Central memory CD8-positive, alpha-beta T cell (primary cell): Measurements from ENCODE around the gene ACTN2.

Source experiments
- ATAC-seq: fragments of 150-1000 bp; cut with Tn5 transposase; replicated peaks from 2 replicates; pipeline ENCODE4 v1.10.0; 2022; ENCODE audit warnings: mild to moderate bottlenecking, moderate FRiP score, moderate number of reproducible peaks; ENCODE audit not compliant: poor library complexity, severe bottlenecking; ENCODE audit errors: extremely low read depth
- DNase-seq, 2 donors: peaks; one replicate each; pipeline ENCODE4 v3.0.0; 2021; ENCODE audit warnings: low spot score in 2 of 2
- H3K27ac Mint-ChIP-seq: one replicate; pipeline ENCODE4 v1.8.0; 2022; ENCODE audit warnings: low read depth, mild to moderate bottlenecking, moderate library complexity, mixed read lengths
- H3K27me3 Mint-ChIP-seq: one replicate; pipeline ENCODE4 v1.8.0; 2022; ENCODE audit warnings: mixed read lengths
- H3K36me3 Mint-ChIP-seq: one replicate; pipeline ENCODE4 v1.8.0; 2022; ENCODE audit warnings: mild to moderate bottlenecking, moderate library complexity, mixed read lengths; ENCODE audit not compliant: insufficient read depth
- H3K4me1 Mint-ChIP-seq: one replicate; pipeline ENCODE4 v1.8.0; 2022; ENCODE audit warnings: mixed read lengths
- H3K4me3 Mint-ChIP-seq: one replicate; pipeline ENCODE4 v1.8.0; 2022; ENCODE audit warnings: mild to moderate bottlenecking, moderate library complexity, mixed read lengths
- H3K9me3 Mint-ChIP-seq: one replicate; pipeline ENCODE4 v1.8.0; 2022; ENCODE audit warnings: mixed read lengths

ACTN2 gene

GRCh38 chr1:236800002-236800620 is 113.8 kb downstream of the ACTN2 start:
- H3K9me3 Mint-ChIP-seq = no peaks in the 10 kb centered on the region
- H3K36me3 Mint-ChIP-seq = peaks cover 12% of the 10 kb centered on the region
- no peak for DNase-seq
- no peak overlapping the region for H3K27ac Mint-ChIP-seq
- no peak for ATAC-seq
- peaks cover 62% of the 10 kb centered on the region for H3K4me1 Mint-ChIP-seq
- no peaks in the 10 kb centered on the region for H3K27me3 Mint-ChIP-seq
- no peak overlapping the region for H3K4me3 Mint-ChIP-seq

- no peaks in the 10 kb centered on the region for H3K9me3 Mint-ChIP-seq
- peaks cover 63% of the 10 kb centered on the region for H3K4me1 Mint-ChIP-seq
- H3K4me3 Mint-ChIP-seq = no peak overlapping the region
- DNase-seq = no peak
- no peak for ATAC-seq
- H3K27me3 Mint-ChIP-seq = no peaks in the 10 kb centered on the region
- no peak overlapping the region for H3K27ac Mint-ChIP-seq
- peaks cover 12% of the 10 kb centered on the region for H3K36me3 Mint-ChIP-seq
These were observed 114.3 kb downstream of the ACTN2 start for GRCh38 chr1:236800623-236801022.

DNA sequence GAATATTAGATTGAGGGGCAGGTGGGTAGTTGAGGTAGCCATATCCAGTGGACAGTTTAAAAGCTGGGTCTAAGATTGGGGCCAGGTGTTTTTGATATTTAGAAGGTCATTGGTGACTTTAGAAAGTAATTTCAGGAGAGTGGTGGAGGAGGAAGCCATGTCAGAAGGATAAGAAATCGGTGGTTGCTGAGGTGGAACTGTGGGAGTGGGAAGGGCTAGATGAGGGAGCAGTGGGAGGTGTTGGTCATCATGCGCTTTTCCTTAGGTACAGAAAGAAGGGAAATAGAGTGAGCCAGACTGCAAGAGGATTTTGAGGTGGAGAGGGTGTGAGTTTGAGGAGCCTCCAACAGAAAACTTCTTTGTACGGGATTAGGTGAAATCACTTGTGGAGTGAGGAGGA is 116.0 kb downstream of the ACTN2 start:
- H3K27ac Mint-ChIP-seq = no peak overlapping the region

DNA sequence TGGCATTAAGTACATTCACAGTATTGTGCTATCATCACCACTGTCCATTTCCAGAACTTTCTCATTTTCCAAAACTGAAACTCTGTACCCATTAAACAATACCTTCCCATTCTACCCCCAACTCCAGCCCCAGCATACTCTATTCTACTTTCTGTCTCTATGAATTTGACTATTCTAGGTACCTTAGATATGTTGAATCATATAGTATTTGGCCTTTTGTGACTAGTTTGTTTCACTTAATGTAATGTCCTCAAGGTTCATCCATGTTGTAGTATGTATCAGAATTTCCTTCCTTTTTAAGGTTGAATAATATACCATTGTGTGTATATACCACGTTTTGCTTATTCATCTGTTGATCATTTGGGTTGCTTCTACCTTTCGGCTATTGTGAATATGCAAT is 120.3 kb downstream of the ACTN2 start:
- Mint-ChIP-seq H3K4me1 (peaks cover 35% of the 10 kb centered on the region), H3K9me3 (no peaks in the 10 kb centered on the region), H3K4me3 (no peak overlapping the region), H3K27ac (no peak overlapping the region), H3K27me3 (no peaks in the 10 kb centered on the region), H3K36me3 (peaks cover 30% of the 10 kb centered on the region)
- no peak for ATAC-seq
- no peak for DNase-seq

More for the DNA sequence above, 116.0 kb downstream of the ACTN2 start:
- H3K9me3 Mint-ChIP-seq = no peaks in the 10 kb centered on the region
- no peak overlapping the region for H3K4me3 Mint-ChIP-seq
- DNase-seq (no peak), ATAC-seq (no peak)
- peaks cover 11% of the 10 kb centered on the region for H3K36me3 Mint-ChIP-seq
- H3K4me1 Mint-ChIP-seq = peaks cover 56% of the 10 kb centered on the region
- no peaks in the 10 kb centered on the region for H3K27me3 Mint-ChIP-seq

GRCh38 chr1:236808005-236808404 is 121.7 kb downstream of the ACTN2 start:
- peaks cover 22% of the 10 kb centered on the region for H3K4me1 Mint-ChIP-seq
- DNase-seq = no peak
- peaks cover 41% of the 10 kb centered on the region for H3K36me3 Mint-ChIP-seq
- H3K27me3 Mint-ChIP-seq = no peaks in the 10 kb centered on the region
- ATAC-seq = no peak
- no peak overlapping the region for H3K27ac Mint-ChIP-seq
- no peak overlapping the region for H3K4me3 Mint-ChIP-seq
- H3K9me3 Mint-ChIP-seq = no peaks in the 10 kb centered on the region

GRCh38 chr1:236808564-236809130 is 122.3 kb downstream of the ACTN2 start:
- Mint-ChIP-seq H3K9me3 (no peaks in the 10 kb centered on the region), H3K4me3 (no peak overlapping the region), H3K27me3 (no peaks in the 10 kb centered on the region), H3K36me3 (peaks cover 44% of the 10 kb centered on the region), H3K4me1 (peaks cover 17% of the 10 kb centered on the region), H3K27ac (no peak overlapping the region)
- DNase-seq (no peak), ATAC-seq (no peak)

DNA sequence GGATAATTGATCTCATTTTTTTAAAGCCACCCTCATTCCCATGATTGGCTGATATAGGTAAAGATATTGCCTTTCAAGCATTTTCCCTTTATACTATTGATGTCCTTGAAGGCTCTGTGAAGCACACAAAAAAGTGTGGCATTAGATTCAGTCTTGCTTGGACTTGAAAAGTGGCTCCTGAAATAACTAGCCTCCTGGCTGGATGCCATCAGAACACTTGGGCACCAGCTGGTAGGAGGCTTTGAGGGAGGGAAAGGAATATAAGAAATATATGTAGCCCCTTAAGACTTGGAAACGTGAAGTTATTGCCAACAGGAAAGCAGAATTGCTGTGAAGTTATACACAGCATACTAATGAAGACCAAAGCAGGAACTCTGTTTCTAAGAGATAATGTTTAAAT is 122.8 kb downstream of the ACTN2 start:
- no peak for DNase-seq
- Mint-ChIP-seq H3K27ac (no peak overlapping the region), H3K27me3 (no peaks in the 10 kb centered on the region), H3K4me1 (peaks cover 17% of the 10 kb centered on the region), H3K36me3 (peaks cover 48% of the 10 kb centered on the region), H3K9me3 (no peaks in the 10 kb centered on the region), H3K4me3 (no peak overlapping the region)
- no peak for ATAC-seq

DNA sequence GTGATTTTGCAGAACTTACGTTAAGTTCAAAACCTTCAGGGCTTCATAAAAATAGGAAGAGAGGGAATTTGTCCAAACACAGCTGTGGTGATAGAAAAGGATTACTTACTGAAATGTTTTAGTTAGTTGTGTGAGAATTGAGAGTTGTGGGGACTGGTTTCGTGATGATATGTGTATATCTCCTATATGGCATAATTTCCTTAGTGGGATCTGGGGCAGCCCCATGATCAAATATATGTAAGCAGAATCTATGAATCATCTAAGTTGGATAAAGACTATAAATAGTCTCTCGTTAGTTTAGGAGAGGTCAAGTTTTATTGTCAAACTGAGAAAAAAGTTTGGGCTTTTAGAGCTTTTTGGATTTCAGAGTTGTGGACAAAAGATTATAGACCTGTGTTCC is 123.7 kb downstream of the ACTN2 start:
- ATAC-seq (no peak), DNase-seq (no peak)
- peaks cover 12% of the 10 kb centered on the region for H3K4me1 Mint-ChIP-seq
- H3K27me3 Mint-ChIP-seq = no peaks in the 10 kb centered on the region
- H3K9me3 Mint-ChIP-seq = no peaks in the 10 kb centered on the region
- H3K4me3 Mint-ChIP-seq = no peak overlapping the region
- H3K36me3 Mint-ChIP-seq = peaks cover 50% of the 10 kb centered on the region
- no peak overlapping the region for H3K27ac Mint-ChIP-seq

- H3K36me3 Mint-ChIP-seq = peaks cover 57% of the 10 kb centered on the region
- H3K27me3 Mint-ChIP-seq = no peaks in the 10 kb centered on the region
- no peaks in the 10 kb centered on the region for H3K9me3 Mint-ChIP-seq
- peaks cover 5% of the 10 kb centered on the region for H3K4me1 Mint-ChIP-seq
- ATAC-seq (no peak), DNase-seq (no peak)
- H3K27ac Mint-ChIP-seq = no peak overlapping the region
- no peak overlapping the region for H3K4me3 Mint-ChIP-seq
These were observed 126.2 kb downstream of the ACTN2 start for GRCh38 chr1:236812334-236813030.
